ENCODE data around the gene NELFE.

Gene NELFE

DNA sequence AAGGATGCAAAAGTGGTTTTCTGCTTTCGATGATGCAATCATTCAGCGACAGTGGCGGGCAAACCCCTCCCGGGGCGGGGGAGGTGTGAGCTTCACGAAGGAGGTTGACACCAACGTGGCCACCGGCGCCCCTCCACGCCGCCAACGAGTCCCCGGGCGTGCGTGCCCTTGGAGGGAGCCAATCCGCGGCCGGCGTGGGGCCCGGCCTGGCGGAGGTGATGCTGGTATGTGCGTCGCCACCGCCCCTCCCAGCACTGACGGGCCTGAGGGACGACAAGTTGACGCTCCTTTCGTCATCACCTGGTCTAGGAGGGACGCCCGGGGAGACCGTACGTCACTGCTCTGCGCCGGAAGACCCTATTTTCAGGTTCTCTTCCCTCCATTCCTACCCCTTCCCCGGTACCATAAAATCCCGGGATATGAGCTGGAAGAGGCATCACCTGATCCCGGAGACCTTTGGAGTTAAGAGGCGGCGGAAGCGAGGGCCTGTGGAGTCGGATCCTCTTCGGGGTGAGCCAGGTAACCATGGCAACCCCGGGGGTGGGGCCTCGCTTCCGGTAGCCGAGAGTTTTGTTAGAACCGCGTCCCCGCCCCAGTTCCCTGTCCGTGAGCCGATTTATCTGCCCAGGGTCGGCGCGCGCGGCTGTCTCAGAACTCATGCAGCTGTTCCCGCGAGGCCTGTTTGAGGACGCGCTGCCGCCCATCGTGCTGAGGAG lies 13.4 kb upstream of the NELFE start, which contains the start of gene DXO:
TSS of gene DXO (minus strand) at position 146 of the 716 bp plus-strand sequence. CDS start 463 bp downstream, outside the sequence.
- peak; percentile 100 for DNase-seq

DNA sequence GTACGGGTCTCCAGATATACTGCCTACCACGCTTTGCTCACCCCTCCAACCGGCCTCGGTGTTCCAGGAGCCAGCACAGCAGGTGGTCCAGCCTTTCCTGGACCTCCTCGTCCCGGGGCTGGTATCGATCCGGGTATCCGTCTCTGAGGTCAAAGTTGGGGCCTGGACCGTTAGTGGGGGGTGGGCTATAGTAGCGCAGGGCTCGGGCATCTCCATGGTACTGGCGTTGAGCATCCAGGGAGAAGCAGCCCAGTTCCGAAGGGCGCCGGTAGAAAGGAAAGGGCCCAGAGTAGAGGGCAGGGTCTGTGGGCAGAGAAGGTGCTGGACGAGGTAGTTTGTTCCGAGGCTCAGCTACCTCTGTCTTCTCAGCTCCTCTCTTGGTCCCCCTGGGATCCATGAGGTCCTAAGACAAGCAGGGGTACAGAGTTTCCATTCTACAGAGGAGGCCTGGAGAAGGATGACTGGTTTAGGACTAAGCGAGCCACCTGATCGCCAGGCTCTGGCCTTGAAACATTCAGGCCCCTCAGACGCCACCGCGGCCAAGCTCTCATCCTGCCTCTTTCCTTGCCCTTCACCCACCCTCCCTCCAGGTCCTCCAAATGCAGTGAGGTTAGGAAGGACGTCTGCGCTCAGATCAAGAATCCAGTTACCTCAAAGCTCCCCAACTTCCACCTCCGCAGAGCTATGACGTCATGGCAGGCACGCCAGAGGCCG lies 12.7 kb upstream of the NELFE start:
- DNase-seq: no peak

DNA sequence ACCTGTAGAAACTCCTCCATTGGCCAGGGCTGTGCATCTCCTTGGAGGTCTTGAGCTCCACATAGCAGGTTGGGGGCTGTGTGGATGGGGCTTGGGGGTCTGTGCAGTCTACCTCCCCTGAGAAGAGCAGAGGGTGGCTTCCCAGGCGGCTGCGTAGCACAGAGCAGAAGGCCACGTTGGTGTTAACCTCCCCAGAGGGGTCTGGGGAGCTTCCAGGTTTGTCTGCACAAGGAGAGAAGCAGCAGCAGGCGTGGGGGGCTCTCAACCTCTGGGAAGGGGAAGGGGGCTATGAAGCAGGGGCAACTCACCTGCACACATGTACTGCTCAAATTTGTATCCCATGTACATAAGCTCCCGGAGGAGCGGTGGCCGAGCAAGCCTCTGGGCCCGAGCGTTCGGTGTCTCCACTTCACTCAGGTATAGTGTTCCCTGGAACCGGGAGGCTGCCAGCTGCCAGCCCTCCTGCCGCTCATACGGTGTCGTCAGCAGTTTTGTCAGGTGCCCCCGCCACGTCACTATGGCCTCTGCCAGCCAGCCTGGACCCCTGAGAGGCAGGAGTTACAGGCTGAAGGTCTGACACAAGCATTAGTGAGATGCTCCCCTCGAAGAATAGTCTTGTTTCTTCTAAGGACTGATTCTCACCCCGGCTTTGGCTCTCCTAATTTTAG lies 12.0 kb upstream of the NELFE start:
- peak; percentile 78 for DNase-seq

DNA sequence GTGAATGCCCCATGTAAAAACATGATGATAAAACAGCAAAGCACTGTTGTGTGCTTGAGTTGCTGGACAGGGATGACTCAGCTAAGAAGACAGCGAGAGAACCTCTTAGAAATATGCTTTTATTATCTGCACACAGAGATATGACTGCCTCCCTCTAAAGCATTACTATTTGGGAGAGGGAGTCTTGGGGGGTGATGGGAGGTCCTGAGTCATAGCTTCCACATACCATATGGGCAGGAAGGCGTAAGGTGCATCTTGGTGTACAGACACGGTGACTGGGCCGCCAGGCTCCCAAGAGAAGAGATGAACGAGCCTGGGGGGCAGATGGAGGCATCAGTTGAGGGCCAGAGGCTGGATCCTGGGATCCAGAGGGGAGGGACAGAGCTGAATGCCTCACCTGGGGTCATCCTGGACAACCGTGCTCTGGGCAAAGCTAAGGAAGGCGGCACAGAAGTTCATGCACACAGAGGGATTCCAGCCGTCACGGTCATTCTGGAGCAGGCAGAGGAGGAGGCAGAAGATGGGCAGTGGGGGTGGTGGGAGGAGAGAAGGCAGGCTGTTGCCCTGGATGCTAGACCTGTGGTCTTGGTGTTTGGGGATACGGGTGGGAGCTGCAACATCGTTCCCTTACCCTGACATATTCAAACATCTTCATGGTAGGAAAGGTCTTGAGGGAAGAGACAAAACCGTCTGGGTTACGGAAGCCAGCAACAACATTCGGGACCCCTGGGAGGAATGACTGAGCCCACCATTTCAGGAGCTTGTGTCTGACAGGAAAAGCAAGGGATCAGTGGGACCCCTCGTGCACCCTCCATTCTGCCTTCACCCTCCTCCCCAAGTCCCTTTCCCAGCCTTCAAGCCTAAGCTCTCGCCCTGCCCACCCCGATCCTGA lies 11.2 kb upstream of the NELFE start:
- DNase-seq: no peak

DNA sequence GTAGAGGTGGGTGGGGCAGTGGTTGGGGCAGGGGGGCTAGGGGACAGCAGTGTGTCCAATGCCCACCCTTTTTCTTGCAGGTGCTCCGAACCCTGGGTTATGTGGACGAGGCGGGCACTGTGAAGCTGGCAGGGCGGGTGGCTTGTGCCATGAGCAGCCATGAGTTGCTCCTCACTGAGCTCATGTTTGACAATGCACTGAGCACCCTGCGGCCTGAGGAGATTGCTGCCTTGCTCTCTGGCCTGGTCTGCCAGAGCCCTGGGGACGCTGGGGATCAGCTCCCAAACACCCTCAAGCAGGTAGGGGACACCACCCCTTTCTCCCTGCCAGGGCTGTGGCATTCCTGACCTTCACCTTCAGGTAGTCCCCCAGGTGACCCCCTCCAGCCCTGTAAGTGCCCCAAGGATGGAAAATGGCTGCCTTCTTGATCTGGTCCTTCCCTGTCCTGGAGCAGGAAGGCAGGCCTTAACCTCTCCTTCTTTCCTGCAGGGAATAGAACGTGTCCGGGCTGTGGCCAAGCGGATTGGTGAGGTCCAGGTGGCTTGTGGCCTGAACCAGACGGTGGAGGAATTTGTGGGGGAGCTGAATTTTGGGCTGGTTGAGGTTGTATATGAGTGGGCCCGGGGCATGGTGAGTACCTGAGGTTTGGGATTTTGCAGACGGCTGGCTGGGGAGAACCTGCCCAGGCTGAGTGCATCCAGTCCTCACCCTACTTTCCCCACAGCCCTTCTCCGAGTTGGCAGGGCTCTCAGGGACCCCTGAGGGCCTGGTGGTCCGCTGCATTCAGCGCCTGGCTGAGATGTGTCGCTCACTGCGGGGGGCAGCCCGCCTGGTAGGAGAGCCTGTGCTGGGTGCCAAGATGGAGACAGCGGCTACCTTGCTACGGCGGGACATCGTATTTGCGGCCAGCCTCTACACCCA lies 10.3 kb upstream of the NELFE start:
- DNase-seq: no peak

DNA sequence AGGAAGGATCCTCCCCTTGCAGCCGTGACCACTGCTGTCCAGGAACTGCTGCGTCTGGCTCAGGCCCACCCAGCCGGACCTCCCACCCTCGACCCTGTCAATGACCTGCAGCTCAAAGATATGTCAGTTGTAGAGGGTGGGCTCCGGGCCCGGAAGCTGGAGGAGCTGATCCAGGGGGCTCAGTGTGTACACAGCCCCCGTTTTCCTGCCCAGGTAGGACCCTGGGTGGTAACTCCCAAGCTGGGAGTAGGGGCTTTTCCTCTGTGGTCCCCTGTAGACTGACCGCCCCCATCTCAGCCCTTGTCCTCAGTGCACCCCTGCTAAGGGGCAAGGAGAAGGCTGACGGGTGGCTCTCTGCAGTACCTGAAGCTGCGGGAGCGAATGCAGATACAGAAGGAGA lies 9.6 kb upstream of the NELFE start:
- DNase-seq: no peak

DNA sequence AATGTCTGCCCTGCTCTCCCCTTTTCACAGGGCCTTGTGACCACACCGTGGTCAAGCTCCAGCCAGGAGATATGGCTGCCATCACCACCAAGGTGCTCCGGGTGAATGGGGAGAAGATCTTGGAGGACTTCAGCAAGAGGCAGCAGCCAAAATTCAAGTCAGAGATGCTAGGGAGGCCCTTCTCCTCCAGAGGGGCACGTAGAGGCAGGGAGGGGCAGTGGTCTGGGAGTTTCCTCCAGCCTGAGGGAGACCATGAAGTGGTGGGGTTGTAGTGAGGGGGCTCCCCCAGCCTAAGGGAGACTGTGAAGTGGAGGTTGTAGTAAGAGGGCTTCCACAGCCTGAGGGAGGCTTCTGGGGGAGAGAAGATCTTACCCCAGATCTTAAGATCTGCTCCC lies 9.2 kb upstream of the NELFE start:
- DNase-seq: no peak

DNA sequence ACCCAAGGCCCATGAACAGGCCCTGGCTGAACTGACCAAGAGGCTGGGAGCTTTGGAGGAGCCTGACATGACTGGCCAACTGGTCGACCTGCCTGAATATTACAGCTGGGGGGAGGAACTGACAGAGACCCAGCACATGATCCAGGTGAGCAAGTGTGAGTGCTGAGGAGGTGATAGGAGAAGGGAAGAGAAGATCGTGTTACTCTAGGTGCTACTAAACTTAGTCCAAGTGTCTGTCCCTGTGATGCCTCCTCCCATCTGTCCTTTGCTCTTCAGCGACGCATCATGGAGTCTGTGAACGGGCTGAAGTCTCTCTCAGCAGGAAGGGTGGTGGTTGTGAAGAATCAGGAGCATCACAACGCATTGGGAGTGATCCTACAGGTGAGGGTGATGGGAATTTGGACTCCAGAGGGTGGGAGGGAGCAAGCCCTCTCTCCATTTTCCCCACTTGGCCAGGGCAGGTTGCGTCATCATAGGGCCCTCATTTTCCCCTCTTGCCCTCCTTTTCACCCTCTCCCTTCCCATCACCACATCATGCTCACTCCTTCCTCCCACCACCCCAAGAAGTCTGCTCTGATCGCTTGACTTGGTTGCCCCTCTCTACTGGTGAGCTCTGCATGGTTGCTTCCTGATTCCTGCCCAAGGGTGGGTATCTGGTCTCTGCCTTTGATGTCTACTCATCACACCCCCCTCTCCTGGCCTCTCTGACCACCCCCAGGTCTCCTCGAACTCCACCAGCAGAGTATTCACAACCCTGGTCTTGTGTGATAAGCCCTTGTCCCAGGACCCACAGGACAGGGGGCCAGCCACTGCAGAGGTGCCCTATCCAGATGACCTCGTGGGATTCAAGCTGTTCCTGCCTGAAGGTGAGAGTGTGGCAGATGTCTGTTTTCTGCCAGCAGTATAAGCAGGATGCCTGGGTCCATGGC lies 8.5 kb upstream of the NELFE start:
- no peak for DNase-seq

DNA sequence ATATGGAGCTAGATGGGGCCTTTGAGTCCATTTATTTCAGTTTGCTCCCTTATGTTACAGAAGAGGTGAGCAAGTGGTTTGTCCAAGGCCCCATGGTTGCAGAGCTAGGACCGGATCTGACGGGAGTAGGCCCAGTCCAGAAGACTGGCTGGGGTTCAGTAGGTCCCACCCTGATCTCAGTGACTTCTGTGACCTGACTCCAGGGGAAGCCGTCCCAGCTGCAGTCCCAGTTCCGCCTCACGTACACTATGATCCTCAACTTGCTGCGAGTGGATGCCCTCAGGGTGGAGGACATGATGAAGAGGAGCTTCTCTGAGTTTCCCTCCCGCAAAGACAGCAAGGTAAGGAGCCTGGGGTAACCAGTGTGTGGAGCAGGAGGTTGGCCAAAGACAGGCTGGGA lies 7.7 kb upstream of the NELFE start:
- DNase-seq: no peak

DNA sequence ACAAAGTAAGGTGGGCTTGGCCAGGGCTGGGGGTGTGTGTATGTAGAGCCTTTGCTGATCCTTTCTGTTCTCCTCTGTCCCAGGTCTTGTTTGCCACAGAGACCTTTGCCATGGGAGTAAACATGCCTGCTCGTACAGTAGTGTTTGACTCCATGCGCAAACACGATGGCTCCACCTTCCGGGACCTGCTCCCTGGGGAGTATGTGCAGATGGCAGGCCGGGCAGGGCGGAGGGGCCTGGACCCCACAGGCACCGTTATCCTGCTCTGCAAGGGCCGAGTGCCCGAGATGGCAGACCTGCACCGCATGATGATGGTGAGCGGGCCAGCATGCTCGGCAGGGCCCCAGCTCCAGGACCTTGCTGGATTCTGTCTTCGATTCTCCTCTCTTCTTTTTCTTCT lies 6.9 kb upstream of the NELFE start:
- DNase-seq: no peak

DNA sequence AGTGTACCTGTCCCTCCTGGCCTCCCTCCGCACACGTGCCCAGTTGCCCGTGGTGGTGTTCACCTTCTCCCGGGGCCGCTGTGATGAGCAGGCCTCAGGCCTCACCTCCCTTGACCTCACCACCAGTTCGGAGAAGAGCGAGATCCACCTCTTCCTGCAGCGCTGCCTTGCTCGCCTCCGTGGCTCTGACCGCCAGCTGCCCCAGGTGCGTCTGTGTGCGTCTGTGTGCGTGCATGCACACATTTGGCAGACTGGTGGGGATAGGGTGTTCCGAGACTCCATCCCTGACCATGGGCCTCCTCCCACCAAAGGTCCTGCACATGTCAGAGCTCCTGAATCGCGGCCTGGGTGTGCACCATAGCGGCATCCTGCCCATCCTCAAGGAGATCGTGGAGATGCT lies 5.2 kb upstream of the NELFE start:
- no peak for DNase-seq

DNA sequence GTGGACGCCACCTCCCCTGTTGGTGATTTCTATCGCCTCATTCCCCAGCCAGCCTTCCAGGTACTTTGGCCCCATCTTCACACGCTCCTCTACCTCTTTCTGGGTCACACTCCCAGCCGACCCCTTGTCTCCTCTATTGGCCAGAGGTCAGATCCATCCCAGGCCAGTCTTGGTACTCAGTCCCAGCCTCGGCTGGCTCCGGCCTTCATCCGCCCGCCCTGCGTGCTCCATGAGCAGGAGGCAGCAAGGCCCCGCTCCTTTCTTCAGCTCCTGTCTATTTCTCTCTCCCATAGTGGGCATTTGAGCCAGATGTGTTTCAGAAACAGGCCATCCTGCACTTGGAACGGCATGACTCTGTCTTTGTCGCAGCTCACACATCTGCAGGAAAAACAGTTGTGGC lies 2.8 kb upstream of the NELFE start:
- DNase-seq: no peak

DNA sequence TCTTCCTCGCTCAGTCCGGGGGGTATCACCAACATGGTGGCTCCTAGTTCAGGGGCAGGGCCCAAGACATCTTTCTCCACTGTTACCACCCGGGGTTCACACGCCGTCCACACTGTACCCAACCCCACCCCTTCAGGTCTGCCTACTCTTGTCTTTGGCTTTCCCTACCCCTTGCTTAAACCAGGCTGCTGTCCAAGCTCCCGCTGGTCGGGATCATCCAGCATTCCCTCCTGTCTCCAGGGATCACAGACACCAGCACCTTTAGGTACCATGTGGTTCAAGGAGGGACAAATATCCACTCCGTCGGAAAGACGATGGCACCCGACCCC lies 395 bp downstream of the NELFE start:
- no peak for DNase-seq

DNA sequence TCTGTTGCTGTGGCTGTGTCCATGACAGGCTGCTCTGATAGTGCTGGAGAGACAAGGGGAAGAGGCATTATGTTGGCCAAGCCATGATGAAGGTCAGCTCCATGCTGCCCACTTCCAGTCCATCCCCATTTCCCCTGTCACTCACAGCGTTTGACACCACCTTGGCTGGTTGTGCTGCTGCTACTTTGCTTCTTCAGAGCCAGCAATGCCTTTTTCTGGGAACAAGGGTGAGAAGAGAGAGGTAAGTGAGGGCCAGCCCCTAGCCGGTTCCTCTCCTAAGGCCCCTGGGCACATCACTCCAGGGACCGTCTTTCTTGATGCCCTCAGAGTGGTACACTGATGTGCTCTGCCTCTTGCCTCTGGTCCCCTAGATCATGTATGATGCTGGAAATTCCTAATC lies 2.0 kb downstream of the NELFE start:
- DNase-seq: no peak

DNA sequence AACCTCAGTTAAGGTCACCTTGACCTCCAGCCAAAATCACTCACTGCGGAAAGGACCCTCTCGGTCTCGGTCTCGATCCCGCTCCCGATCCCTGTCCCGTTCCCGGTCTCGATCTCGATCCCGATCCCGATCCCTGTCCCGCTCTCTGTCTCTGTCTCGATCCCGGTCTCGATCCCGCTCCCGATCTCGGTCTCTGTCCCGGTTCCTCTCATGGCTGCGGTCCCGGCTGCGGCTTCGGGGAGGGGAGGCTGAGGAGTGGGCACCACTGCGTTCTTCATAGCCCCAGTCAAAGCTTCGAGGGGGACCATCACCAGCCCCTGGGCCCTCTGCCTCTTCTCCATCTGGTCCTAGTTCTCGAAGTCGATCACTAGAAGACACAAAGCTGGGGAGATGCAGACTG lies 4.3 kb downstream of the NELFE start:
- no peak for DNase-seq

DNA sequence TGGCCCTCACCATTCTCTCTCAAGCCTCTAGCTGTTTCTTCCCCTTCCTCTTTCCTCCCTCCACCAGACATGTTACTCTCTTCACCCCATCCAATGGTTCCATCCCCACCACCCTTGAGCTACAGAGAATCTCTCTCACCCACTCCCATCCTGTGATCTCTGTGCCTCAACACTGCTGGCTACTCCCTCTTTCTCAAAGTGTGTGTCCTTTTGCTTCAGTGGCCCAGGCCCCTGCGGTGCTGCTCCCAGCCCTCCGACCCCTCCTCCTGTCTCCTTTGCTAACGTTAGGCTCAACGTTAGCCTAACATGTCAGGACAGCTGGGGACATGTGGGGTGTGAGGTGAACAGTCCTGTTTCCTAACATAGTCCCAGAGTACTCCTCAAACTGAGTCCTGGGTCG lies 5.9 kb downstream of the NELFE start:
- DNase-seq: no peak

DNA sequence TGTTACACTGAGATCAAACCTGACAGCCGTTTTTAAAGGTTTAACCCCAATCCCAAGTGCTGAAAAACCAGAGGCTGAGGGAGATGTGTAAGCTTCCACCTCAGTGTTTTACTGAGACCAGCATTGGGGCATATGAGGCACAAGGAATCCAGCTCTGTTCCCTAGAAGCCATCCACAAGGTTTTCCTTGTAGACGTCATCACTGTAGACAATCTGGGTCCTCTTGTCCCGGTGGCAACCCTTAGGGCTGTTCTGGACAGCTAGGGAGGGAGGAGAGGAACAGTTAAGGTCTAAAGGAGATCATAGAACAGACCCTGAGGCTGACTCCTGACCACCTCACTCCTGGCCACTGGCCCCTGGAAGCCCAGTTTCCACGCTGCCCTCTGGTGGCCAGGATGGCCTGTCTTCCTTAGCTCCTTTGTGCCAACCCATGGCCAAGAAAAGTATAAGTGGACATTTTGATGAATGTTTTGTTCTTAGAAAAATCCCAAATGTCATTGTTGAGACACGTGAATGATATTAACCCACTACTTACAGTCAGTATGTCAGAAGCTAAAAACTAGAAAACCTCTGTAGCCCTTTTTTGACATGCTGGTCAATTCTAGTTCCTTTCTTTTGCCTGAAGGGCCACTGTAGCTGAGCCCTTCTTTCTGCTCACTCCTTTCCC lies 6.5 kb downstream of the NELFE start:
- no peak for DNase-seq

DNA sequence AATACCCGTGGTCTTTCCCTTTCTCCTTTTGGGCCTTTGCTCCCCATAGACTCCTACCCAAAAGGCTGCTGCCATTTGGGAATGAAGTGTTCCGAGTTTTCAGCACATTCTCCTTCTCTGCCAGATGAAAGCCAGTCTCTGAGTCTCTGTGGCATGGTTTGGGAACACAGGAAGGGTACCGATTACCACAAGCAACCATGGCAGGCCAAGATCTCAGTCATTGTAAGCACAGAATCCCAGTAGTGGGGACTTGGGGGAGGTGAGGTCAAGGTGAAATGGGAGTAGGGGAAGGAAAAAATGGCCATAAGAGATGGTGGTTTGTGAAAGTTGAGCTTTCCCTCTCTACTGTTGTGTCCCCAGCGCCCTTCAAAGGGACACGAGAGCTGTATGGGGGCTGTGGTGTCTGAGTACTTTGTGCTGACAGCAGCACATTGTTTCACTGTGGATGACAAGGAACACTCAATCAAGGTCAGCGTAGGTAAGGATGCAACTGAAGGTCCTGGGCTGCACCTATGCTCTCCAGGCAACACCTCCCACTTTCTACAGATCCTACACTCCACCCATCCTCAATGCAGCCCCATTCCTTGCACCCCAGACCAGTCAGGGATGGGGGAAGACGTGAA lies 8.7 kb downstream of the NELFE start:
- no peak for DNase-seq

DNA sequence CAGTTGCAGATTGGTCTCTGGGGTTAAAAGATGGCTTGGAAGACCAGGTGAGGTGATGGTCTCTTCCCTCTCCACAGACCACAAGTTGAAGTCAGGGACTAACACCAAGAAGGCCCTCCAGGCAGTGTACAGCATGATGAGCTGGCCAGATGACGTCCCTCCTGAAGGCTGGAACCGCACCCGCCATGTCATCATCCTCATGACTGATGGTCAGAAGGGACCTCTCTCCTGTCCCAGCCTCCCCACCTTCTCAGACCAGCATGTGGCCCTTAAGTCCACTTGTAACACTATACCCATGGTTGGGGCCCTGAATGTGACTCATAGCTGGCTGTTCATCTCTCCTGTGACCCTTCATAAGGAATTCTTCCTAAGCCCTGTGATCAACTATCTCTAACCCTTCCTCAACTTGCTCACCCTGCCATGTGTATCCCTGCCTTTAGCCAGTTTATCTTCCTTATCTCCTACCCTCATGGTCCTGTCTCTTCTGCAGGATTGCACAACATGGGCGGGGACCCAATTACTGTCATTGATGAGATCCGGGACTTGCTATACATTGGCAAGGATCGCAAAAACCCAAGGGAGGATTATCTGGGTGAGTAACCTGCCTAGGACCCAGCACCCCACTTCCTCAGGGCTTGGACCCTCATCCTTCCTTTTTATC lies 9.9 kb downstream of the NELFE start:
- DNase-seq: no peak

Measured in DMS79 (cell line).